Skin epidermis (tissue), 12 donors: Measurements from ENCODE around the gene TIA1.
"Not testable (repeated sequence)": the region's sequence is repeated elsewhere in the genome, so short reads cannot be mapped to it uniquely, and the experiment has no call there.

ENCODE experiments used
- H3K27ac ChIP-seq, 21 experiments: fragments of 200-600 bp; sonication (generic) in 11 of 21; one replicate each; pipeline ENCODE4 v1.5.0; 2020; ENCODE audit warnings: mild to moderate bottlenecking in 3 of 21, inconsistent platforms in 2 of 21, moderate library complexity in 2 of 21
- H3K4me3 ChIP-seq, 7 experiments: fragments of 200-600 bp; sonication (generic) in 2 of 7; one replicate each; pipeline ENCODE4 v1.5.0; 2020; ENCODE audit warnings: inconsistent platforms in 2 of 7, mild to moderate bottlenecking in 2 of 7, moderate library complexity in 1 of 7

The TIA1 gene

DNA sequence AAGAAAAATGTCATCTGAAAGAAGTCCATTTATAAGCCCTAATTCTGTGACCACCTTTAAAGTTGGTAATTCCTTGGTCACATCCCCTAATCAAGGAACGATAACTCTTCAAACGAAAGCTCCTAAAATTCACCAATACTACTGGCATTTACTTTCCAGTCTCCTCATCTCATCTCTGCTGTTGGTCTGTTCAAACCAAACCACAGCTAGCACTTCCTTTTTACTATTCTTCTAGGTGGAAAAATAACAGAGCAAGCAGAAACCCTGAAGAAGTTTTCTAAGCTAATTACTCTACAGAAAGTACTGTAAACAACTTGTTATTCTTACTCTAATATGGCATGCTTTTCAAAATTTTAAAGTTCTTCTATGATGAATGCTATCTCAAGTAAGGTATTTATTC, 21.6 kb downstream of the TIA1 start:
- Histone ChIP-seq H3K4me3 (no peak overlapping the region), H3K27ac (no peak overlapping the region)

DNA sequence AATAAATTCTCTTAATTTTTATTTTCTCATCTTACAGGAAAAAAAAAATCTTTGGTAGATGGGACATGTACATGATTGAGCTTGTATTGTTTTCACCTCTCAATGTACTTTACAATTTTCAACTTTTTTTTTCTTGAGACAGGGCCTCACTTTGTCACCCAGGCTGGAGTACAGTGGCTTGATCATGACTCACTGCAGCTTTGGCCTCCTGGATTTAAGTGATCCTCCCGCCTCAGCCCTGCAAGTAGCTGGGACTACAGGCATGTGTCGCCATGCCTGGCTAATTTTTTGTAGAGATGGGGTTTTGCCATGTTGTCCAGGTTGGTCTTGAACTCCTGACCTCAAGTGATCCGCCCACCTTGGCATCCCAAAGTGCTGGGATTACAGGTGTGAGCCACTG, 25.1 kb downstream of the TIA1 start:
- H3K27ac ChIP-seq: not testable (repeated sequence)

DNA sequence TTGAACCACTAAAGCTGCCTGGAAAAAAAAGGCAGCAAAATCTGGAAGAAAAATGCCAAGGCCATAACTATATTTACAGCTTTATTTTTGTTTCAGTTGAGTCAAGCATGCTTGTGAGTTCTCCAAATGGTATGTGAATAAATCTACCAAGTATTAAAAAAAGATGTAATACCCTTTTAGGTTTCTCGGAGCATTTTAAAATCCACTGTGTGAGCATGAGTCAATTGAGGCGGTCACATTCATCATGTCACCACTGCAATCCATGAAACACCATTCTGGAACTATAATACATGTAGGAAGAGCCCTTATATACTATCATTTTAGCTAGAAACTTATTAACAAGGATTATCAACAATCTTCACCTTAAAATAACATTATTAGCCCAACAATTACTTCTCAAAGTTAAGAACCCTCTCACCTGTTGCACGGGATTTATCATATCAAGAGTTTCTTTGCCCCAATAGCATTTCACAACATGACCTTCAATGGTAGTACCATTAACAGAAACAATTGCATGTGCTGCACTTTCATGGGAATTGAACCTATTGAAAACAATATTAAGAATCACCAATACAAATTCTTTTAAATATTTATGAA, 33.4 kb downstream of the TIA1 start:
- Histone ChIP-seq H3K27ac (peak overlapping the region in 1 of 21 experiments; percentile 14), H3K4me3 (no peak overlapping the region)

More for the DNA sequence above, 25.1 kb downstream of the TIA1 start:
- not testable (repeated sequence) for H3K4me3 ChIP-seq

DNA sequence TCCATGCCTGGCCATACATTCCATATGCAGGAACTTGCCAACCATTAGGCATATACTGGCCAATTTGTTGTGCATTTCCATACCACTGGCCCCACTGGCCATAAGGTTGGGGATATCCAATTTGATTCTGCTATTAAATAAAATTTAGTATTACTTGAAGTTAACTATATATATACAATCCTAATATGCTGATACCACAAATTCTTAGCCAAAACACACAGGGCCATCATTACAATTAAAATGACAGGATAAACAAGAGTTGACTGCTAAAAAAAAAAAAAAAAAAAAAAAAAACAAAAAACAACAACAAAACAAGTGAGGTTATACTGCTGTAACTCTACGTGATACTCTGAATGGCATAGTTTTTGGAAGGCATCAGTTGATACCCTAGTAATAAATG, 34.1 kb downstream of the TIA1 start:
- Histone ChIP-seq H3K27ac (peak overlapping the region in 1 of 21 experiments; percentile 14), H3K4me3 (no peak overlapping the region)

DNA sequence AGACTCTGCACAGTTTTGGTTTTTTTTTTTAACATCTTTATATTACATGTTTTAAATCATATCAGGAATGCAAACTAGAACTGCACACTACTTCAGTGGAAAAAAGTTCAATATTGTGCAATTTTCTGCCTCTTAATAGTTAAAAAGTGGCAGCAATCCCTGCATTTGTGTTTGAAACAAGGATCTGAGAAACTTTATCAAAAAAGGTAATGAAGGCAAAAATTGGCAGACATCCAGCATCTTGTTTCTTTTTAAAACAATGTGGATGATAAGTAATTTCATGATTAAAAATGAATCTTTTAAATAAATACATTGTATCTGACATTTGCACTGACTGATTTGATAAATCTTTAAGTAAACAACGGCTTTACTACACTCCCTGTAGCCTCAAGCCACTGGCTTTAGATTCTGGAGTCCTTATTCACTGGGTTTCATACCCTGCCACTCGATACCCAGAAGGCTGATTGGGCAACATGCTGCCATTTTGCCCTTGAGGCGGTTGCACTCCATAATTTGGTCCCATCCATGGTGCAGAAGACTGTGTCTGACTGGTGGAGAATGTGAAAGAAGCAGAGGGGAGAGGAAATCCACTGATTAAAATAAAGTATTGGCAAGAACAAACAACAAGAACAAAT, 36.0 kb downstream of the TIA1 start:
- Histone ChIP-seq H3K4me3 (no peak overlapping the region), H3K27ac (no peak overlapping the region)

DNA sequence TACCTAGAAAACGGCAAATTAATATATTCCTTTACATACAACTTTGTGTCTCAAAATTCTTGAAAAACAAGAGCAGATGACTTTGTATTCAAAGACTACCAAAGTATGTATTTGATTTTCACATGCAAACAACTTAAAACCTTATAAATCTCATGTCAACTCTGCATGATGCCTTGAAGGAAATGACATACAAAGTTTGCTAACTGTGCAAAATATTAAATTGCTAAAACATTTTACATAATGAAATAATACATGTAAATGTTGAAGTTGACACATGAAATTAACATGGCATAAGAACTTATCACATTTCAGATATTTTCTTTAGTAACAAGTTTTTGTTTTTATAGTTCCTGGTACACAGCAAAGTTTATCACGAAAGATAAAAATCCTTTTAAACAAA, 36.8 kb downstream of the TIA1 start:
- Histone ChIP-seq H3K4me3 (no peak overlapping the region), H3K27ac (no peak overlapping the region)

DNA sequence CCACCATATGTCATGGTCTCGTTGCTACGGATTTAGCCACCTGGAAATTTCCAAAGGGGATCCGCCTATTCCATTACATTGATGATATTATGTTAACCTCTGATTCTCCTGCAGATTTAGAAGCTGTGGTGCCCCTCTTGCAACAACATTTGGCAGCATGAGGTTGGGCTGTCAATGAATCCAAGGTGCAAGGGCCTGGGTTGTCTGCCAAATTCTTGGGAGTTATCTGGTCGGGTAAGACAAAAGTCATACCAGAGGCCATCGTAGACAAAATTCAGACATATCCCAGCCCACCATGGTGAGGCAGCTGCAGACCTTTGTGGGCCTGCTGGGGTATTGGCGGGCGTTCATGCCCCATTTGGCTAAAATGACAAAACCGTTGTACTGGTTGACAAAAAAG, 44.0 kb downstream of the TIA1 start:
- Histone ChIP-seq H3K27ac (no peak overlapping the region), H3K4me3 (no peak overlapping the region)

DNA sequence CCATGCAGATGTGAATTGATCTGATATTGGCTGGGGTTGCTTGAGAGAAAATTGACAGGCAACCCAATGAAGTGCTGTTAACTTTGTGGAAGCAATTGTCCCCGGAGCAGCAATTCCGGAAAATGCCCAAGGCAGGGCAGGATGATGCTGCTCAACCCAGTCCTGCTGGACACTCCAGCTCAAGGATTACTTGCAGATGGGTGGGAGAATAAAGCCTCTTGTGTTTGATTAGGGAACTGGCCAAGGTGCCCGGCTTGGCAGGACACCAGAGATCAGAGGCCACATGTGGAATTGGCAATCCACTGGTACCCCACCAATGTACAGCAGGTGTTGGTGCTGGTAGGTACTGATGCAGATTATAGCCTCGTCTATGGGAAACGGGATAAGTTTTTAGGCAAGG, 45.3 kb downstream of the TIA1 start:
- H3K27ac ChIP-seq: no peak overlapping the region

DNA sequence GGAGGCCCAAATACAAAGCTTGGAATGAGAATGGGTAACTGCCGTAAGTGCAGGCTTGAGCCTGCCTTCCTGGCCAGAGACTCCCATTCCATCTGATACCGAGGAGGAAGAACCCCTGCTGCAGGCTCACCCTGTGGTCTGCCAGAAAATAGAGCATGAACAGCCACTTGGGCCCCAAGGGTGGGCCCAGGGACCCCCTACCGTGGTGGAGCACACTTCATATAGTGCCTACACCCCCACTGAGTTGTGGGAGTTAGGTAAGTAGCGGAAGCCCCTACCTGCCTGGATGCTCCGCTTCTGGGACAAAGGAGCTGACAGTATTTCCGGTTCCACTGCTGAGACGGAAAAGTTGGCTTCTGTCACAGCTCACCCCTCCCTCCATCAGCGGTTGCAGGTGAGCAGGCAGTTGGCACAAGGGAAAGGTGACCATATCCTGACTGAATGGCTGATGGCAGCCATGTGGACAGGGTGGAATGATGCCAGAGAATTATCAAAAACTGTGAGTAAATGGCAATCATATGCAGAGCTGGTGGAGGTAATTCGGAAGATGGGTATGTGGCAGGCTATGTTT, 46.1 kb downstream of the TIA1 start:
- Histone ChIP-seq H3K27ac (peak overlapping the region in 4 of 21 experiments; percentile 6 to 63 (median 27)), H3K4me3 (peak overlapping the region in 1 of 7 experiments; percentile 23)

More for the DNA sequence above, 45.3 kb downstream of the TIA1 start:
- no peak overlapping the region for H3K4me3 ChIP-seq

DNA sequence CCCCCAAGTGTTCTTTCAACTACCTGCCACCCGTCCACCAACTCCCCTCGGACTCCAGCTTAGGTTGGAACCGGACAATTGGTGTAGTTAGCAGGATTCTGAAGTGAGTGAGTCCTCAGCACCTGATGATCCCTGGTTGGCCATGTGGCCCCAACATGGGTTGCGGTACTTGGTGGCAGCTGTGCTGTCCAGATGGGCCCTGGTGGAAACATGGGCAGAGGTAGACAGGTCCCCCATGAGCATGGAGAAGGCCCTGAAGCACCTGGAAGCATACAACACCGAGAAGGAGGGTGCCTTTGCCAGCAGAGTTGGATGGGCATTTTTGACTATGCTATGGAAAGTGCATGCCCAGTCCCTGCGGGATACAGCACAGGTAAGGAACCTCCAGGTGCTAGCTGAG, 46.6 kb downstream of the TIA1 start:
- Histone ChIP-seq H3K4me3 (peak overlapping the region in 1 of 7 experiments; percentile 23), H3K27ac (peak overlapping the region in 5 of 21 experiments; percentile 6 to 63 (median 31))

DNA sequence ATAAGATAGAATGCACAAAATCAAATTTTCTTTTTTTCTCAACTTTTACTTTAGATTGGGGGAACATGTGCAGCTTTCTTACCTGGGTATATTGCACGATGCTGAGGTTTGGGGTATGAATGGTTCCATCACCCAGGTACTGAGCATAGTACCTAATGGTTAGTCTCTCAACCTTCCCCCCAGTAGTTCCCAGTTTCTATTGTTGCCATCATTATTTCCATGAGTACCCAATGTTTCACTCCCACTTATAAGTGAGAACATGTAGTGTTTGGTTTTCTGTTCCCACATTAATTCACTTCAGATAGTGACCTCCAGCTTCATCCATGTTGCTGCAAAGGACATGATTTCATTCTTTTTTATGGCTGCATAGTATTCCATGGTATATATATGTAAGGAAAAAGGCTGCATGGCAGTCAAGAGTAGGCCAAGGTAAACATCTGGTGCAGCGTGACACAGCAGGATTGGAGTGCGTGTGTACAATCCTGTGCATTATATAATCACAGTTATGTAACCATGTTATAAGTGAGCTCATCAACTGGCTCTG, 47.1 kb downstream of the TIA1 start:
- Histone ChIP-seq H3K4me3 (no peak overlapping the region), H3K27ac (peak overlapping the region in 1 of 21 experiments; percentile 31)

DNA sequence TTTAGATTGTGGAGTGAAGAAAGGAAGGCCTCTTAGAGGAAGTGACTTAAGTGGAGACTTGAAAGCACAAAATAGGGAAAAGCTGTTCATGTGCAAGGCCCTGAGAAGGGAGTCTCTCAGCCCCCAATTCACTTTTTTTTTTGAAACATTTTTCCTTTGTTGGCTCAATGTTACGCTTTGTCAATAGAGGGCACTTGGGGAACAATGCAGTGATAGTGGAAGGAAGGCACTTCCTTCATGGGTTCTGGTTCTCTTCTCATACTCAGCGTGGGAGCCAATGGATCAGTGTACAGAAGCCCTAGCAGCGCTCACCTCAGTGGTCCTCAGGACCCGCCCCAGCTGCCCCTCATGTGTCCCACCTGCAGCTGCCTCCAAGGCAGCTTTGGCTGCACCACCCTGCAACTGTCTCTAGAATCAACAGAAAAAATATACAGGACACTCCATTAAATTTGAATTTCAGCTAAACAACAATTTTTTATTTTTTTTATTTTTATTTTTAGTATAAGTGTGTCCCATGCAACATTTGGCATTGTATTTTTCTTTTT, 49.0 kb downstream of the TIA1 start:
- H3K27ac ChIP-seq: no peak overlapping the region
- no peak overlapping the region for H3K4me3 ChIP-seq

DNA sequence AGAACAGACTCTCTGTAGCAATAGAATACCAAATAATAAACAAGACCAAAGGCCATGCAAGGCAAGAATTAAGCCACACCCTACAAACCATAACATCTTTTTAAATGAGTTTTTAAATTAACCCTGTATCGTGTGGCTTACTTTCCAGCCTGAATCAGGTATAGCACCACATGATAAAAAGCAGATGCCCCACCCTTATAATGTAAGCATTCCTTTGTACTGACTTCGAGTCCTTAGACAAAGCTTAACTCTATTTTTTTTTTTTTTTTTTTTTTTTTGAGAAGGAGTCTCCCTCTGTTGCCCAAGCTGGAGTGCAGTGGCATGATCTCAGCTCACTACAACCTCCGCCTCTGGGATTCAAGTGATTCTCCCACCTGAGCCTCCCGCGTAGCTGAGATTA, 55.9 kb downstream of the TIA1 start:
- Histone ChIP-seq H3K27ac (no peak overlapping the region), H3K4me3 (no peak overlapping the region)

DNA sequence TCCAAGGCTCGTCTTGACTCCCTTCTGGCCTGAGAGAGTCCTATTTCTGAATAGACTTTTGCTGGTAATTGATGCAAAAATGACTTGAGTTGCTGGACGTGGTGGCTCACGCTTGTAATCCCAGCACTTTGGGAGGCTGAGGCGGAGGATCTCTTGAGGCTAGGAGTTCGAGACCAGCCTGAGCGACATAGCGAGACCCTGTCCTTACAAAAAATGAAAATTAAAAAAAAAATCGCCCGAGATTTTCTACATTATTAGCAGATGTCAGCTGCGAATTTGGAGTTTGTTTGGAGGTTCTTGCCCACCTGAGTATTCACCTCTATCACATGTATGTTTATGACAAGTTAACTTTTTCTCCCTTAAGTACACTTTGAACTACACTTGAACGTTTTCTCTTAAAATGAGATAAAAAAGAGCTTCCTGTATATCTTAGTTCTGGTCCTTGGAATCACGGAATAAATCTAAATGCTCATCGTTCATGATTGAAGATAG, 57.1 kb downstream of the TIA1 start:
- Histone ChIP-seq H3K4me3 (peak overlapping the region; percentile 51 to 77 (median 65)), H3K27ac (peak overlapping the region in 20 of 21 experiments; percentile 91 to 100 (median 98))

DNA sequence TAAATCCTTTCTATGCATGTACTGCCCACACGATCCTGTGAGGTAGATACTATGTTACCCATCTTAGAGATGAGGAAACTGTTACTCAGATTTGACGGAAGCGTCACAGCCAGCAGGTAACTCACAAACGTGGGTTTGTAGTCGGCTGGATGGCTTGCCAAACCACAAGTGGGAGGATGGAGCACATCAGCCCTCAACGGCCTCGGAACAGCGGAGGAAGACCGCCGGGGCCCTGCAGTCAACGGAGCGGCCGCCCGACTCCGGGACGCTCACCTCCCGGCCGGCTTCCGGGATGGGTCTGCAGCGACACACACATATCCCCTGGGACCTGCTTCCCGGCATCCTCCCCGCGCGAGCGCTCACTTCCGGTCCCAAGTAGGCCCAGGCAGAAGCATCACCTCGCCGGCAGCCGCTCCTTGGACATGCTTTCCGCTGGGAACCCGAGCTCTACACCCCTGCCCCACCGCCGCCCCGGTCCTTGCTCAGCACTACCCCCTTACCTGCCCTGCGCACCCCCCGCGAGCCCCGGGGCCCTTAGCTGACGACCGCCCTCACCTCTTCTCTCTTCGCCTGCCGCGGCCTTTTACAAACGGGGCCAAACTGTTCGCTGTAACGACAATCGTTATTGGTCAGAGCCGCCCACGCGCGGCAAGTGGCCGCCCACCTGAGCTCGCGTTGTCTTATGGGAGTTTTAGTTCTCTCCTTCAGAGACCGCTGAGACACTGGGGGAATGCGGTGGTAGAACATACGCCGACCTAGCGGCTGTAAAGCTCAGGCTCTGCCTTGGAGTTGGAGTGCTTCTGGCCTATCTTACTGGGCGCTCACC, 57.8 kb downstream of the TIA1 start, which contains the start of gene C2orf42:
Gene C2orf42, minus strand, starts transcription at position 602 of the 826 bp plus-strand sequence. CDS start 9,034 bp downstream, outside the sequence.
- Histone ChIP-seq H3K27ac (peak within 1 kb of the TSS; percentile 89 to 100 (median 98)), H3K4me3 (peak within 1 kb of the TSS; percentile 51 to 77 (median 65))

DNA sequence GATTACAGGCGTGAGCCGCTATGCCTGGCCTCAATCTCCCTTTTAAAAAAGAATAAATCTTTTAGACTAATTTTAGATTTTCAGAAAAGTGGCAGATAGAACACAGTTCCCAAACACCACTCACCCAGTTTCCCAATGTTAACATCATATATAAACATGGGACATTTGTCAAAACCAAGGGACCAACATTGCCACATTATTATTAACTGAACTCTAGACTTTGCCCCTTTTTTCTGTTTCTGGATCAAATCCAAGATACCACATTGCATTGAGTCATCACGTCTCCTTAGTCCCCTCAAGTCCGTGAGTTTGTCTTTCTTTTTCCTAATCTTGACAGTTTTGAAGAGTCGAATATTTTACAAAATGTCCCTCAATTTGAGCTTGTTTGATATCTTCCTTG, 60.0 kb downstream of the TIA1 start:
- Histone ChIP-seq H3K4me3 (no peak overlapping the region), H3K27ac (no peak overlapping the region)

DNA sequence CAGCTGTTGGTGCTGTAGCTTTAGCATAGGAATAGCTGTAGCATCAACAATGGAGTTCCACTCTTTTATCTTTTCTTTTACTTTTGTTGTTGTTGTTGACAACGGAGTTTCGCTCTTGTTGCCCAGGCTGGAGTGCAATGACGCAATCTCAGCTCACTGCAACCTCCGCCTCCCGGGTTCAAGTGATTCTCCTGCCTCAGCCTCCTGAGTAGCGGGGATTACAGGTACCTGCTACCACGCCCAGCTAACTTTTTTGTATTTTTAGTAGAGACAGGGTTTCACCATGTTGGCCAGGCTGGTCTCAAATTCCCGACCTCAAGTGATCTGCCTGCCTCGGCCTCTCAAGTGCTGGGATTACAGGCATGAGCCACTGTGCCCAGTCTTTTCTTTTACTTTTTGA, 61.3 kb downstream of the TIA1 start:
- H3K4me3 ChIP-seq, H3K27ac ChIP-seq: not testable (repeated sequence)

DNA sequence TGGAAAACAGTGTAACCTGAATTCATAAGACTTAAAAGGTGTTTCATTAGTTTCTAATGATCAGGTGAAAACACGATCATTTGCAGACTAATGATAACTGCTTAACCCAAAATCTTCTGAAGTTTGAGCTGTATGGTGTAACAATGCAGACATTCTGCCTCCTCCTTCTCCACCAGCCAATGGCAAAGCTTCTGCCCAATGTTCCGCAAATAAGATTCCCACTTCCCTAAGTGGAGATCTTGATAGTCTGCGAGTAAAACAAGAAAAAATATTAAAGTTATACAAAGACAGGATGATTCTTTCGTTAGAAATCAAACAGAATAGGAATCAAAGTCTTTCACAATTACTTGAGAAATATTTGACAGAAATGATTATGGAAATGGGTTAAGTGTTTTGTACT, 65.7 kb downstream of the TIA1 start:
- H3K27ac ChIP-seq: no peak overlapping the region
- no peak overlapping the region for H3K4me3 ChIP-seq

DNA sequence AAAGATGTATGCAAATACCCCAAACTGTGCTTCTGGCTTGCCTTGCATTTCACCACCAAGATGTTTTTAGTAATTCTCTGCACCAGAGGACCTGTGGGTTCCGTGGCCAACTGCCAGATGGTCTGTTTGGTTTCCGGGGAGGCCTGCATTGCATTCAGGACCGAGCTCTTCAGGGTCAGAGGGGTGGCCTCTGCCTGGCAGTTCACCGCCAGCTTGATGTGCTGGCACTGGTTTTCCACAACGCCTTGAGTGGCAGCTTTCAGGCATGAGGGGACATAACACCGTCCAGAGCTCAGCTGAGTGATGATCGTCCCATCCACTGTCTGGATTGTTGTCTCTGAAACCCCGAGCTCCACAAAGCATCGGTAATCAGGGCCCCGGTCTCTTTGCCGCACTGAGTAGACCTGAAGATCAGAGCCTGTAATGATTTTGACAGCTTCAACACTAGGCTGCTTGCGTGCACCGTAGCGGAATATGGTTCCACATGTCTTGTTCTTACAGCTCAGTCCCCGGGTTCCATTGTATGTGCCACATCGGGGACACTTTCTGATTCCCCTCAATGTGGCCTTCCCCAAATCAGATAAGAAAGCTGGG, 67.0 kb downstream of the TIA1 start:
- no peak overlapping the region for H3K4me3 ChIP-seq
- H3K27ac ChIP-seq: no peak overlapping the region
